Glutamatergic neuron (in vitro differentiated cells): ENCODE measurements around the gene MRGPRF. TPM values are rescaled to one million over a fixed set of nuclear protein-coding genes. Genes with fewer than 3 reads are reported as not detected.

Experiments used
- DNase-seq: peaks from one replicate; pipeline ENCODE4 v3.0.0; 2022
- H3K27ac Mint-ChIP-seq: one replicate; pipeline ENCODE4 v1.8.0; 2020; ENCODE audit warnings: mild to moderate bottlenecking, mixed read lengths, inconsistent platforms; ENCODE audit not compliant: unreplicated experiment
- H3K27me3 Mint-ChIP-seq: one replicate; pipeline ENCODE4 v1.8.0; 2020; ENCODE audit warnings: mild to moderate bottlenecking, moderate library complexity, mixed read lengths, inconsistent platforms; ENCODE audit not compliant: unreplicated experiment
- H3K36me3 Mint-ChIP-seq: one replicate; pipeline ENCODE4 v1.8.0; 2020; ENCODE audit warnings: mild to moderate bottlenecking, mixed read lengths, inconsistent platforms; ENCODE audit not compliant: unreplicated experiment
- H3K4me1 Mint-ChIP-seq: one replicate; pipeline ENCODE4 v1.8.0; 2020; ENCODE audit warnings: mild to moderate bottlenecking, low read depth, mixed read lengths, inconsistent platforms; ENCODE audit not compliant: unreplicated experiment
- H3K4me3 Mint-ChIP-seq: one replicate; pipeline ENCODE4 v1.8.0; 2020; ENCODE audit warnings: mild to moderate bottlenecking, mixed read lengths, inconsistent platforms; ENCODE audit not compliant: unreplicated experiment
- H3K9me3 Mint-ChIP-seq: one replicate; pipeline ENCODE4 v1.8.0; 2020; ENCODE audit warnings: mild to moderate bottlenecking, moderate library complexity, mixed read lengths, inconsistent platforms; ENCODE audit not compliant: unreplicated experiment
- CTCF ChIP-seq: fragments of 200-600 bp; sonication (generic); IDR thresholded peaks from one replicate; pipeline ENCODE4 v1.5.0; 2021; ENCODE audit not compliant: partially characterized antibody, unreplicated experiment
- total RNA-seq: library from RNA; stranded (reverse); fragmentation: NEBNext Ultra II Directional; extraction: Animal tissue kit (Norgen Biotek cat#: 25700); gene quantifications from one replicate; pipeline ENCODE4 v1.2.1, GENCODE V29; 2021; ENCODE audit not compliant: unreplicated experiment

The MRGPRF gene
- total RNA-seq, 1 donor from 2014 or later, result 1.0 TPM

GRCh38 chr11:69041516-69041915 is 28.5 kb upstream of the MRGPRF start:
- Mint-ChIP-seq H3K27ac (no peak overlapping the region), H3K4me1 (peaks cover 5% of the 10 kb centered on the region), H3K9me3 (peaks cover 5% of the 10 kb centered on the region), H3K36me3 (peaks cover 4% of the 10 kb centered on the region), H3K27me3 (peaks cover 2% of the 10 kb centered on the region), H3K4me3 (no peak overlapping the region)
- no peak for DNase-seq
- no peak for TF ChIP-seq CTCF

GRCh38 chr11:69040581-69041260 is 27.7 kb upstream of the MRGPRF start:
- peaks cover 5% of the 10 kb centered on the region for H3K4me1 Mint-ChIP-seq
- H3K27ac Mint-ChIP-seq, result no peak overlapping the region
- H3K9me3 Mint-ChIP-seq, result peaks cover 5% of the 10 kb centered on the region
- peaks cover 2% of the 10 kb centered on the region for H3K27me3 Mint-ChIP-seq
- no peak for DNase-seq
- no peak overlapping the region for H3K4me3 Mint-ChIP-seq
- H3K36me3 Mint-ChIP-seq, result peaks cover 4% of the 10 kb centered on the region
- TF ChIP-seq CTCF, result no peak

GRCh38 chr11:69040051-69040450 is 27.0 kb upstream of the MRGPRF start:
- no peak for TF ChIP-seq CTCF
- DNase-seq, result no peak
- H3K9me3 Mint-ChIP-seq, result peaks cover 5% of the 10 kb centered on the region
- no peak overlapping the region for H3K4me3 Mint-ChIP-seq
- peaks cover 4% of the 10 kb centered on the region for H3K36me3 Mint-ChIP-seq
- peaks cover 2% of the 10 kb centered on the region for H3K27me3 Mint-ChIP-seq
- peaks cover 5% of the 10 kb centered on the region for H3K4me1 Mint-ChIP-seq
- H3K27ac Mint-ChIP-seq, result no peak overlapping the region

DNA sequence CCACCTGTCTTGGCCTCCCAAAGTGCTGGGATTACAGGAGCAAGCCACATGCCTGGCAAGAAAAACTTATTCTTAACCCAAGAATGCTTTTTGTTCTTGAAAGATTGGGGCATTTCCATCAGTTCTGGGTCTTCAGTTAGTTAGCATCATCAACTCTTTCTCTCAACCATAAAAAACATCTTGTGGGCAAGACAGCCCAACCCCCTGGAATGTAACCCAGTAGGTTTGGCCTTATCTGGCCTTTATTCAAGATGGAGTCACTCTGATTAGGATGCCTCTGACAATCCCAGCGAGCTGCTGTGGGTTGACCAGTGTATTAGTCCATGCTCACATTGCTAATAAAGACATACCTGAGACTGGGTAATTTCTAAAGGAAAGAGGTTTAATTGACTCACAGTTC is 26.5 kb upstream of the MRGPRF start:
- Mint-ChIP-seq H3K4me3 (no peak overlapping the region), H3K36me3 (peaks cover 4% of the 10 kb centered on the region), H3K4me1 (peaks cover 3% of the 10 kb centered on the region), H3K27ac (no peak overlapping the region), H3K27me3 (peaks cover 2% of the 10 kb centered on the region), H3K9me3 (peaks cover 5% of the 10 kb centered on the region)
- no peak for DNase-seq
- no peak for TF ChIP-seq CTCF

DNA sequence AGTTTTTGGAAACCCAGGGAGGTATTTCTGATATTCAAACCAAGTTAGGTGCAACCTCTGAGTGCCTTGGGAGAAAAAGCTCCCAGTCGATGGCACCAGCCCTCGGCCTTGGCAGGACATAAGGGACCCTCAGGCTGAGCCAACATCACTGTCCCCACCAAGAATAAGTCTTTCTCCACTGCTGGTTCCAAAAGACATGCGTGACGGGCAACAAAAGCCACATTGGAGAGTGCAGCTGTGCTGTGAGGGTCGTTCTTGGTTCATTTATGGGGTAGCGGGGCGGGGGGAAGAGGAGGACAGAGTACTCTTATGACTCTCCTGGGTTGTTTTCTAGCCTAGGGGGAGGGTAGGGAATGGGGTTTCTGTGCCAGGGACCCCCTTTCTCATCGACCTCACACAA is 24.5 kb upstream of the MRGPRF start:
- H3K4me1 Mint-ChIP-seq, result no peaks in the 10 kb centered on the region
- DNase-seq, result no peak
- H3K9me3 Mint-ChIP-seq, result peaks cover 4% of the 10 kb centered on the region
- H3K36me3 Mint-ChIP-seq, result peaks cover 4% of the 10 kb centered on the region
- no peak for TF ChIP-seq CTCF
- H3K27ac Mint-ChIP-seq, result no peak overlapping the region
- H3K27me3 Mint-ChIP-seq, result no peaks in the 10 kb centered on the region
- no peak overlapping the region for H3K4me3 Mint-ChIP-seq
